ENCODE data around the gene TP53I11. TPM values are rescaled to one million over a fixed set of nuclear protein-coding genes. Genes with fewer than 3 reads are reported as not detected.

Gene TP53I11
- total and polyA plus RNA-seq, 9 of the 15 experiments (the other 6 are each of a cell fraction or from before 2014, with no cell fraction given): 0.14 to 2.5 (median 1.2) TPM; not detected in 2

GRCh38 chr11:44993971-44994704 is 43.5 kb upstream of the TP53I11 start:
- WGBS (ENCODE audit: insufficient coverage, low coverage, missing lambda C conversion rate): 3% methylated on average over 10 of the region's 10 CpGs
- Histone ChIP-seq H3K4me1 (replicated peaks in 1 of 2; ENCODE audit: control insufficient read depth in 2 of 2, insufficient read depth in 2 of 2, low read length in 2 of 2) (no peaks in the 10 kb centered on the region), H3K9me3 (replicated peaks; ENCODE audit: control insufficient read depth, insufficient read depth, low read depth, low read length) (no peaks in the 10 kb centered on the region), H3K9me1 (ENCODE audit: control insufficient read depth, insufficient read depth, low read length) (no peaks in the 10 kb centered on the region), H3K27me3 (ENCODE audit: control insufficient read depth in 2 of 2, insufficient read depth in 2 of 2, low read length in 2 of 2) (peaks cover 13 to 34% of the 10 kb centered on the region in 2 experiments), H4K20me1 (replicated peaks; ENCODE audit: control insufficient read depth, insufficient read depth, low read length) (no peaks in the 10 kb centered on the region), H3K9ac (ENCODE audit: insufficient read depth in 1 of 2, low read depth in 2 of 2, low read length in 2 of 2) (no peak overlapping the region), H2AFZ (ENCODE audit: low read depth, low read length) (no peak overlapping the region), H3K4me3 (no peak overlapping the region), H3K4me2 (ENCODE audit: insufficient read depth, low read length) (no peak overlapping the region), H3K79me2 (ENCODE audit: control insufficient read depth, insufficient read depth, low read length) (no peaks in the 10 kb centered on the region), H3K36me3 (ENCODE audit: control insufficient read depth, insufficient read depth, low read length) (no peaks in the 10 kb centered on the region), H3K27ac (ENCODE audit: extremely low read depth, low read depth, low read length) (no peak overlapping the region)
- no peak for ATAC-seq
- intact Hi-C loops (cut with micrococcal nuclease) (no loop called here), in situ Hi-C loops (cut with MboI) (no loop called here)
- no TSS peak for BruUV-seq (replicated peaks)
- CTCF ChIA-PET (ENCODE audit: low intra/inter-chr PET ratio): no interaction called here
- no peak for FAIRE-seq
- no peak for DNase-seq (ENCODE audit: extremely low read depth in 1 of 4, low spot score in 3 of 4)
- POLR2A ChIA-PET: interaction anchor here (0.5 kb wide), 1 partner anchor 222 kb away, joined by 3 read pairs; no protein-coding TSS in a partner anchor
- TF ChIP-seq TGIF2 (CRISPR knock-in tag; IDR thresholded peaks at IDR 0.05) (no peak), CTCF (IDR thresholded peaks at IDR 0.05 in 2 of 3, conservative IDR thresholded peaks at IDR 0.05 in 1 of 3; ENCODE audit: insufficient read depth in 2 of 3, low read depth in 1 of 3, low read length in 3 of 3) (no peak), ZNF316 (IDR thresholded peaks at IDR 0.05) (no peak), XRCC5 (IDR thresholded peaks at IDR 0.05; ENCODE audit: low read depth, low read length) (no peak)

All from K562 (cell line).